GM12872 (cell line): Measurements from ENCODE around the gene RBM43.

Experiments
- TF ChIP-seq, protein P1 (sequence below): IDR thresholded peaks from 3 replicates; pipeline ENCODE4 v1.5.1; 2011; ENCODE audit warnings: low read depth, mild to moderate bottlenecking, low read length, moderate library complexity; ENCODE audit not compliant: insufficient read depth

The RBM43 gene

GRCh38 chr2:151247432-151247831 is 14.2 kb downstream of the RBM43 start:
- TF ChIP-seq, protein P1, sequence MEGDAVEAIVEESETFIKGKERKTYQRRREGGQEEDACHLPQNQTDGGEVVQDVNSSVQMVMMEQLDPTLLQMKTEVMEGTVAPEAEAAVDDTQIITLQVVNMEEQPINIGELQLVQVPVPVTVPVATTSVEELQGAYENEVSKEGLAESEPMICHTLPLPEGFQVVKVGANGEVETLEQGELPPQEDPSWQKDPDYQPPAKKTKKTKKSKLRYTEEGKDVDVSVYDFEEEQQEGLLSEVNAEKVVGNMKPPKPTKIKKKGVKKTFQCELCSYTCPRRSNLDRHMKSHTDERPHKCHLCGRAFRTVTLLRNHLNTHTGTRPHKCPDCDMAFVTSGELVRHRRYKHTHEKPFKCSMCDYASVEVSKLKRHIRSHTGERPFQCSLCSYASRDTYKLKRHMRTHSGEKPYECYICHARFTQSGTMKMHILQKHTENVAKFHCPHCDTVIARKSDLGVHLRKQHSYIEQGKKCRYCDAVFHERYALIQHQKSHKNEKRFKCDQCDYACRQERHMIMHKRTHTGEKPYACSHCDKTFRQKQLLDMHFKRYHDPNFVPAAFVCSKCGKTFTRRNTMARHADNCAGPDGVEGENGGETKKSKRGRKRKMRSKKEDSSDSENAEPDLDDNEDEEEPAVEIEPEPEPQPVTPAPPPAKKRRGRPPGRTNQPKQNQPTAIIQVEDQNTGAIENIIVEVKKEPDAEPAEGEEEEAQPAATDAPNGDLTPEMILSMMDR, result no peak

DNA sequence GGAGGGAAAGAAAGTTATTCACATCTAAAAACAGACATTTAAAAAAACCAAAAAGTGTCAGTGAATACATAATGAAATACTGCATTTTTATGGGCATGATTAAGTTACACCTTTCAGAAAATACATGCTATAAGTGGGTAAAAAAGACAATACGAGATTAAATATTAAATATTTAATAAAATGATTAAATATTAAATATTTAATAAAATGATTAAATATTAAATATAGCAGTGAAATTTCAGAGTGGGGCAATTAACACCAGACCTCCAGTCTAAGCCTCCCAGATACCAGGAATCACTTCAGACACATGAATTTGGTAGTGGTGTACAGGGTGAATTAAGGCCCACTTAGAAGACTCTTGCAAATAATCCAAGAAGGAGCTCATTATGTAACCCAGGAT is 15.5 kb downstream of the RBM43 start:
- TF ChIP-seq, protein P1, result no peak

GRCh38 chr2:151243468-151243867 is 18.2 kb downstream of the RBM43 start:
- TF ChIP-seq, protein P1, result no peak

DNA sequence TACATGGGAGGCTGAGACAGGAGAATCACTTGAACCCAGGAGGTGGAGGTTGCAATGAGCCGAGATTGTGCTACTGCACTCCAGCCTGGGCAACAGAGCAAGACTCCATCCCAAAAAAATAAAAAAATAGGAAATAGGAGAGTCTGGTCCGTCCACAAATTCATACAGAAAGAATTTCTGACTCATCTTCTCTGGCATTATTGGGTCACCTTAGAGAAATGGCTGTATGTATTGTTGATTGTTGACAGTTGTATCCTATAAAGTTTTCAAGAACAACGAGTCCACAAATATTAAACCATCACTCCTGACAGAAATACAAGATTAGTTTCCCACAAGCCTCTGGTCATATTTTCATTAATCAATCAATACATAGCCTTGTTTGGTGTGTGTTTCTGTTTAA is 20.4 kb downstream of the RBM43 start:
- TF ChIP-seq, protein P1, result no peak

DNA sequence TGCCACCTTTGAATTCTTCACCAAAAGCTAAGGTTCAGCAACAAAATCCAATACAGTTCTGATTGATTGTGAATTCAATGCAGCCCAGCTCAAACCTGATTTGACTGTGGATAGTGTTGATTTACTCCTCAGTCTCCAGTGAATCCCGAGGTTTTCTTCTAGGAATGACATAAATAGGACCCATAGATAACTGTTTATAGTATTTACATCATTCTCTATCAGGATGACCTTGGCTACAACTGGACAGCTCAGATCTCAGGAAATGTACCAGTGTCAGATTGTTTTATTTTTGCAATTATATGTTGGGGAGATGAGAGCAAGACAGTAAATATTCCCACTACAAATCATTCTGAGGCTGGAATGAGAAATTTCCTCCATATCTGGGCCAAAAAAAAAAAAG is 21.2 kb downstream of the RBM43 start:
- TF ChIP-seq, protein P1, result no peak

- TF ChIP-seq, protein P1, result no peak
Measured at GRCh38 chr2:151239624-151240023, 22.0 kb downstream of the RBM43 start.

- TF ChIP-seq, protein P1, result peak; percentile 72
Measured at GRCh38 chr2:151238527-151239487, 22.9 kb downstream of the RBM43 start.
